ENCODE measurements around the gene GALNT9.

GRCh38 chr12:132224484-132224883 lies 104.9 kb downstream of the GALNT9 start:
- no peak for TF ChIP-seq REST (IDR thresholded peaks at IDR 0.05; ENCODE audit: low read depth, low read length)
- TF ChIP-seq RAD21 (IDR thresholded peaks at IDR 0.05; ENCODE audit: low read length), result no peak
- TF ChIP-seq CTCF (IDR thresholded peaks at IDR 0.05), result no peak
- TF ChIP-seq TAF1 (IDR thresholded peaks at IDR 0.05; ENCODE audit: borderline replicate concordance, low read depth, low read length), result no peak

All from SK-N-SH (cell line).